HG03159 (cell line): Measurements from ENCODE around the gene RAB6B.

Experiments
- ATAC-seq: cut with Tn5 transposase; IDR thresholded peaks from one replicate; pipeline ENCODE4 v1.9.1; 2021; ENCODE audit warnings: mild to moderate bottlenecking, moderate library complexity; ENCODE audit not compliant: unreplicated experiment

RAB6B gene

DNA sequence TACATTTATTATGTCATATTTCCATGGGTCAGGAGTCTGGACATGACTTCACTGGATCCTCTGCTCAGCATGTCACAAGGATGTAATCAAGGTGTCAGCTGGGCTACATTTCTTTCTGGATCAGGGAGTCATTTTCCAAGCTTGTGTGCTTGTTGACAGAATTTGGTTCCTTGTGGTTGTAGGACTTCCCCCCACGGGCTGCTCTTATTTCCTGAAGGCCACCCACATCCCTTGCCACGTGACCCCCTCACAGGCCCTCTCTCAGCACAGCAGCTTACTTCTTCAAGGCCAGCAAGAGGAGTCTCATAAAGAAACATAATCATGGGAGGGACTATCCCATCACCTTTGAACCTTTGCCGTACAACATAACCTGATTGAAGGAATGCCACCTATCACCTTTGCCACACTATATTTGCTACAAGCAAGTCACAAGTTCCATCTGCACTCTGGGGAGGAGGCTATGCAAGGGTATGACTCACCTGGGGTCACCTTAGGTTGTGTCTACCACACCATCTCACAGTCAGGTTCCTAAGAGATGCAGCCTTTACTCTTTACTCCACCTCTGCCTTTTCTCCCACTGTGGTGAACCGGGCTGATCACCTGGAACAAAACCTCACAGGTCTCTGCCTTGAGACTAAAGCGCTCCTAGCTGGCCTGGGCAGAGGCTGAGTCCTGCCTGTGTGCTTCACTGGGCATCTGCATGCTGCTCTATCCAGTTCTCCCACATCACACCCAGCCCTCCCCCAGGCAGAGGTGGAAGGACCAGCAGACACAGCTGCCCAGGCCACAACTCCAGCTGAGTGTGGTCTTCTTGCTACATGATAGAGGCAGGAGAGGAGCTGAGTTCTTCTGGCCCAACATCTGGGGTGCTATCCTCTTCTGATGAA lies 13.5 kb downstream of the RAB6B start:
- ATAC-seq: no peak

DNA sequence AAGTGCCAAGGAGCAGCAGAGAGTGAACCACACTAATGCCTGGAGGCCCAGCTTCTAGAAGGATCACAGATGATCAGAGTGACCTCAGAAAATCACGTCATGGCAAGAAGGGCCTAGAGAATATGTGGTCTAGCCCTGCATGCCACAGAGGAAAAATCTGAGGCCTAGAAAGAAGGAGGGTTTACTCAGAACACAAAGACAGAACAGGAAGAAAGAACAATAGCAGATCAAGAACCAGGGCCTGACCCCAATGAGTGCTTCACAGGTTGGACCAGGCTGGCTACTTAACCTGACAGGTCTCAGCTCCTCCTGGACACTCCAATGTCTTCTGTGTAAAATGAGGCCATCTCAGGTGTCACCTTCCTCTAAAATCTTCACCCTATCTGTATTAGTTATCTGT lies 14.2 kb downstream of the RAB6B start:
- no peak for ATAC-seq

DNA sequence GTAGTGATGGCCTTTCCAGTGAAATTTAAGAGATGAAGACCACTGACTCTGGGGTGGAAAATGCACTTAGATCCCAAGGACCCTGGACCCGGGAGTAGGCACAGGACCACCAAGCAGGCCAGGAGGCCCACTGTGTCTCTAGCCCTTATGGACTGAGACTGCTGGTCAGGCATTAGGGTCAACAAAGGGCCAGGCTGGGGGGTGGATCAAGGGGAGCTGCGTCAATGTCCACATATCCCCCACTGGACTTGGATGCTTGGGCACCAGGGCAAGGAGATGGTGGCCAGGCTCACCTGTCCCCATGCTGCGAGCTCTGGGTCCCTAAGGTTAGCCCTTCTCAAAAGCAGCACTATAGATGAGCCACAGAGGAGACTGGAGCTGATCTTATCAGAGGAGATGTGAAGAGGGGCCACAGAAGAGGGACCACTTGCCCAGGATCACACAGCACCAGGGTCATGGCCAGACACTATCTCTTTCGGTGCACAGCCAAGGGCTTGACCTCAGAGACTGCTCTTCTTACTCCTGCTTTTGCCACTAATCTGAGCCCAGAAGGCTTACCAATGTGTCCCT lies 14.7 kb downstream of the RAB6B start:
- ATAC-seq: no peak

DNA sequence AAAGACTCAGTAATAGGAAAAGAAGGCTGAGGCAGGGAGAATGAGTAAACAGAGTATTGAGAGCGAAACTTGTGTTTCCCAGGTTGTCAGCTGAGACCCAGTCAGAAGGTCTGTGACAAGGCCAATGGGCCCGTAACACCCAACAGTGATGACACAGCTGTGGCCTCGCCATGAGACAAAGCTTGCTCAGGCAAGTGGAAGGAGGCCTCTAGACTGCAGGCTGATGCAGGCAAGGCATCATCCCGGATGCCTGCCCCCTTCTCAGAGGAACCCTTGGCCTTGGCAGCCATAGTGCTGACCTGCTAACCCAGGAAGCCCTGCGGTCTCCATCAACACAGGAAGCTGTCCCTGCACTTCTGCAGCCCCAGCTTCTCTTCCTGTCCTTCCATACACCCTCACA lies 15.4 kb downstream of the RAB6B start:
- ATAC-seq: no peak

DNA sequence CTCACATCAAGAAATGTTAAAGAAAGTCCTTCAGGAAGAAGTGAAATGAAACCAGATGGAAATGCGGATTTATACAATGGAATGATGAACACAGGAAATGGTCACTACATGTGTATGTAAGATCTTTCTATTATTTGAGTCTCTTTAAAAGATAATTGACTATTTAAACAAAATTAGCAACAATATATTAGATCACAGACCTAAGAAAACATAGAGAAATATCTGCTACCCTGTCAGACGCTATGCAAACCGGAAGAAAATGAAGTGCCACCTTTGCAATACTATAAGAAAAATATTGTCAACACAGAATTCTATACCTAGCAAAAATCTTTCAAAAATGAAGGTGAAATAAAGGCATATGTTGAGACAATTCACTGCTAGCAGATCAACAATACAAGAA lies 17.2 kb downstream of the RAB6B start:
- ATAC-seq: no peak

DNA sequence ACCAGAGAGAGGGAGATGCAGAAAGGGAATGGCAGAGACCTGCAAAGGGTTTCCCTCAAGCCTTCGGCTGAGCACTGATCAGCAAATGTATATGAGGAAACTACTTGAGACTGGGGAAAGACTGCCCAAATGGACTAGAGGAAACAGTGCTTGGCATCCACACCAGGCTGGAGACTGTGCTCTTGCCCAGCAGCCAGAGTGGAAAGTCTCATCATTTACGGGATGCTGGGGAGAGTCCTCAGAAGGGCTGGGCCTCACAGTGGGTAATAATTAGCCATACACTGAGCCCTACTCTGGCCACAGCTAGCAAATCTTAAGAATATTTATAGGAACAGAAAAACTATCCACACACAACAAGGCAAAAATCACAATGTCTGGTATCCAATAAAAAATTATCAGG lies 18.5 kb downstream of the RAB6B start:
- ATAC-seq: no peak

DNA sequence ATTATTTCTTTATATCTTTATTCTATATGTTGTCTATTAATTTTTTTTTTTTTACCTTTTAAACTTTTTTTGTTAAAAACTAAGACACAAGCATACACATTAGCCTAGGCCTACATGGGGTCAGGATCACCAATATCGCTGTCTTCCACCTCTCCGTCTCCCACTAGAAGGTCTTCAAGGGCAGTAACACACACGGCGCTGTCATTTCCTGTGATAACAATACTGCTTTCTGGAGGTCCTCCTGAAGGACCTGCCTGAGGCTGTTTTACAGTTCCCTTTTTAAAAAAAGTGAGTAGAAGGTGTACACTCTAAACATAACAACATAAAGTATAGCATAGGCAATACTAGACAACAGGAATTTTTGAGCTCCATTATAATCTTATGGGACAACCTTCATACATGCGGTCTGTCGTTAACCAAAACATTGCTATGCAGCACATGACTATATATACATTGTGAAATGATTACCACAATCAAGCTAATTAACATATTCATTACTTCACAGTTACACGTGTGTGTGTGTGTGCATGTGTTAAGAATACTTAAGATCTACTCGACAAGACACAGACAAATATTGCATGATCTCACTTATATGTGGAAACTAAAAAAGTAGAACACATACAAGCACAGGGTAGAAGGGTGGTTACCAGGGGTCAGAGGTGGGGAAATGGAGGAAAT lies 20.8 kb downstream of the RAB6B start:
- no peak for ATAC-seq

DNA sequence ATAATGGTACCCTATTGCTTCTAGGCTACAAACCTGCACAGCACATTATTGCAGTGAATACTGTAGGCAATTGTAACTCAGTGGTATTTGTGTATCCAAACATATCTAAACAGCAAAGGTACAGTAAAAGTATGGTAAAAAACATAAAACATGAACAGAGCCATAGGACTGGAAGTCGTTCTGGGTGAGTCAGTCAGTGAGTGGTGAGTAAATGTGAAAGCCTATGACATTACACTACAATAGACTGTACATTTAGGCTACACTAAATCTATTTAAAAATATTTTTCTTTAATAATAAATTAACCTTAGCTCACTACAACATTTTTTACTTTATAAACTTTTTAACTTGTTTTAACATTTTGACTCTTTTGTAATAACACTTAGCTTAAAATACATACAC lies 21.3 kb downstream of the RAB6B start:
- no peak for ATAC-seq

DNA sequence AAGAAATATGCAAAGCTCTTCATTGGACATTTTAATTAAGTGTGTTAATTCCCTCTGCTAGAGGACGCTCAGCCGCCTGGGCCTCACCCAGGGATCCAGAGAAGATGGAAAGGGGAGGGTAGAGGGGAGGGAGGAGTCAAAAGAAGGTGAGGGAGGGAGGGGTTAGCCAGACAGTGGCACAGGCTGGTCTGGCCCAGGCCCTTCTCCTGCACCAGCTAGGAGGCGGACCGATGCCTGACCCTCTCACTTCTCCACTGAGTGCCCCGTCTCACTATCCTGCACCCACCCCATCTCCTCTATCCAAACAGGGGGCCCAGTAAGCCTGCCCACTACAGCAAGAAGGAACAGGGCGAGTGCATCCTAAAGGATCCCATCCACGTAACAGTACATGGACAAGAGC lies 22.9 kb downstream of the RAB6B start:
- no peak for ATAC-seq

DNA sequence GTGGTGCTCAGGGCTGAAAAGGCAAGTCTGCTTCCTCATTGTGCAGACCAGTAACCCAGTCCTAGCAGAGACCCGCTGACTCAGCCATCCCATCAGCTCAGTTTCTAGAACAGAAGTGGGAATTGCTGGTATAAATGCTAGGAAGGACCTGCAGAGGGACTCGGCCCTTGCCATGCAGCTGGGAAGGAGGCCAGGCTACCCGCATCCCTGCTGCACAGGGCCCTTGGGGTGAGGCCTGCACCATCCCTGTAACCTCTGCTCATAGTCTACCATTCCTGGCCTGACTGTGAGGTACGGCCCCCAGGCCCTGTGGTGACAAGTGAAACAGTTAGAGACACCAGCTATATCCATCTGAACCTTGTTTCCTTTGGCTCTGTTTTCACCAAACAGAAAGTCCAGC lies 23.5 kb downstream of the RAB6B start:
- ATAC-seq: no peak

DNA sequence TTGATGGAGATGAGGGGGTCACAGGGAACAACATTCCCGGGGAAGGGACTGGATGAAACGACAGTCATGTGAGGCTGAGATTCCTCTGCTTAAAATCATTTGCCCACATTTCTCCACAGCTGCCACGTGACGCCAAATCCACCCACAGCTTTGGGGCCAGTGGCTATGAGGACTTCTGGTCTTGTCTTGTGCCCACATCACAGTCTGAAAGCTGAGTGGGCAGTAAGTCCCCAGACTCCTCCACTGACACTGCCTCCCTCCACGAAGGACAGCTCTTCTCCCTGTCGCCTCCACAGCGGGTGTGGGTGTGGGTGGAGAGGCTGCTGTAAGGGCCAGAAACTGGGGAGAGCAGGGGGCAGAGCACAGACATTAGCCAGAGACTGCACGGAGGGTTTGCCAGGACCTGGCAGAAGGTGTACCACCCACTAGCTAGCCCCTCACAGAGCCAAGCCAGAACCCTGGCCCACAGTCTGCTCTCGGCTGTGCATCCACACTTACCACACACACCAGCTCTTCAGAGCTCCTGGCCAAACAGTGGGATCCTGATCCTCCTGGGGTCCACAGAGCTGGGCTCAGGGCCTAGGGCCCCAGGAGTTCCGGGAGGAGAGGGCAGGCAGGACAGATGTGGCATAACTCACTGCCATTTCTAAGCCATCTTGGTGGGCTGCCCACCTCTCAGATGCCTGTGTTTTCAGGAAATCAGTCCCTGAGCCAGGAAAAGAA lies 24.2 kb downstream of the RAB6B start:
- ATAC-seq: no peak

DNA sequence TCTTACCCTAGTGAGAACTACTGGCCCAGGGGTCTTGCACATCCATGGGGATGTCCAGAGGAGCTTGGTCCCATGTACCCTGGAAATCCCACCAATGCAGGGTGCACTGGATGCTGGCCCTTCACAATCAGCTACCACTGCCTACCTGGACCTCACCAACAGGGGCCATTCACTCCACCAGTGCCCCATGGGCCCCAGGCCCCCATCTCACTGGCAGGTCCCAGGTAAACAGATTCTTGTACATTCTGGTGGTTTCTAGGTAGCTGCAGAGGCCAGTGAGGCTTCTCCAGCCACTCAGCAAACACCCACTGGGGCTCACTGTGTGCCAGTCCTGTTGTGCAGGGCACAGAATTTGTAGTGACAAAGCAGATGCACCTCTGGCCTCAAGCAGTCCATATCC lies 24.9 kb downstream of the RAB6B start:
- ATAC-seq: no peak

DNA sequence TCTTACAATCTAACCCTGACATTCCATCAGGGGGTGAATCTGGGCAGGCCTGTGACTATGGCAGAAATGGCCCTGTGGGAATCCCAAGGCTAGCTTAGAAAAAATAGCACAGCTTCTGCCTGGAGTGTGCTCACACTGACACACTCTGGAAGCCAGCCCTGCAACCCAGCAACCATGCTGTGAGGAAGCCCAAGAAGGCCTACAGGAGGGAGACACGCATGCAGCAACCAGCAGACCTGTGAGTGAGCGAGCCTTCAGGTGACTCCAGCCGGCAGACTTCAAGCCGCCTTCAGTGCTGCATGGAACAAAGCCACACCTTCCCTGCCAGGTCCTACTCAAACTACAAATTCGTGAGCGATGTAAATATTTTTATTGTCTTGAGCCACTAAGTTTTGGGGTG lies 26.1 kb downstream of the RAB6B start:
- no peak for ATAC-seq

DNA sequence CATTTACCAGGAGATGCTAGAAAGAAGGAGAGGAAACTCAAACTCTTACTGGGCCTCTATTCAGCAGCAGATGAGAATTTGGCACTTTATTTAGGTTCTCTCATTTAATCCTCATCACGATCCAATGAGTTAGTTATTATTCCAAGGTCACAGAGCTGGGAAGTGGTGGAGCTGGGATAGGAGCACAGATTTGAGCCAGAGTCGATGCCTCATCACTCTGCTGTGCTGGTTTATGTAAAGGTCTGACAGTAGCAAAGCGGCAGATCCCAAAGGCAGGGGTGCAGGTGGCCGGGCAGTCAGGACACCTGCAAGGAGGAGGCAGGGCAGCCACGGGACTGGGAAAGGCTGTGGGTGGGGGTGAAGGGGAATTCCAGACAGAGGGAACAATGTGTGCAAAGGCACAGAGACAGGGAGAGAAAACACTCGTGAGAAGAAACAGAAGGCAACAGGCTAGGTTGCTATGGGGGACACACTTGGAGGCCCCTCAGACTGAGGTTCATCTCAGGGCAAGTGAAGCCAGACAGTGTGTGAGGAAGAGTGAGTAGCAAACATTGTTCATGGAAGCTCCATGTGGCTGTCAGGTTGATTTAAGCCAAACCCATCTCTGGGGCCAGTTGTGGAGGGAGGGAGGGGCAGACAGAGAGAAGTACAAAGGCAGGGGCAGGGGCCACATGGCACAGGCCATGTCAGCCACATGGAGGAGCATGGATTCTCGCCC lies 26.8 kb downstream of the RAB6B start:
- no peak for ATAC-seq

DNA sequence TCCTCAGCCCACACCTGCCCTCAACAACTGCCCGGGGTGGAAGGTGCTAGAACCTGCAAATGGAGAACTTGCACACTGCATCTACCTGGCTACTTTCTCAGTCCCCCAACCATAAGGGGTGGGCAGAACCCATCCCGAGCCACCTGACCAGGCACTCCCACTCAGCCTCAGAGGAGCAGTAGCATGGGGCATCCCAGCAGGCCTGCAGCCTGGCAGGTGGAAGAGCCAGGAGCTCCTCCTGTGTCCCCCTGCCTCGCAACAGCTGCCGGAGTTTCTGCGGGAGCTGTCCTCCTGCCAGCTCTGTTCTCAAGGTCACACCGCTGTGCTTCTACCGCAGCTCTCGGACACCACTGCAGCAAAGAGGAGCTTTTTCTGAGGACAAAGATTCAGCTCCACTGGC lies 27.5 kb downstream of the RAB6B start:
- no peak for ATAC-seq

DNA sequence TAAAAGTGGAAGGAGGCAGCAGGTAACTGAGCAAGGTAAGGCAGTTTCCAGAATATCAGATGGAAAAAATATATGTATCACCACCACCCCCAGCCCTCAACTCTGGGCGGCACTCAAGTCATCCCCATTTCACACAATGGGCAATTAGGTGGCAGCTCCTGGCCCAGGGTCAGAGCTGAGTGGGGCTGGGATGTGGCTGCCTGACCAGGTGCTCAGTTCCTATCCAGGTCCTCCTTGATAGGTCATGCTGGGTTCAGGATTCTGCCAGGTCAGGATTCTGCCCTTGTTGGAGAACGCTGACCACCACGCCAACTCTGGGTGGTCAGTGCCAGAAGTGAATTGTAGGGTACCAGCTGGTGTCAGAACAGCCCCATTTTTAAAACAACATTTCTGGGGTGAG lies 29.5 kb downstream of the RAB6B start:
- ATAC-seq: no peak

DNA sequence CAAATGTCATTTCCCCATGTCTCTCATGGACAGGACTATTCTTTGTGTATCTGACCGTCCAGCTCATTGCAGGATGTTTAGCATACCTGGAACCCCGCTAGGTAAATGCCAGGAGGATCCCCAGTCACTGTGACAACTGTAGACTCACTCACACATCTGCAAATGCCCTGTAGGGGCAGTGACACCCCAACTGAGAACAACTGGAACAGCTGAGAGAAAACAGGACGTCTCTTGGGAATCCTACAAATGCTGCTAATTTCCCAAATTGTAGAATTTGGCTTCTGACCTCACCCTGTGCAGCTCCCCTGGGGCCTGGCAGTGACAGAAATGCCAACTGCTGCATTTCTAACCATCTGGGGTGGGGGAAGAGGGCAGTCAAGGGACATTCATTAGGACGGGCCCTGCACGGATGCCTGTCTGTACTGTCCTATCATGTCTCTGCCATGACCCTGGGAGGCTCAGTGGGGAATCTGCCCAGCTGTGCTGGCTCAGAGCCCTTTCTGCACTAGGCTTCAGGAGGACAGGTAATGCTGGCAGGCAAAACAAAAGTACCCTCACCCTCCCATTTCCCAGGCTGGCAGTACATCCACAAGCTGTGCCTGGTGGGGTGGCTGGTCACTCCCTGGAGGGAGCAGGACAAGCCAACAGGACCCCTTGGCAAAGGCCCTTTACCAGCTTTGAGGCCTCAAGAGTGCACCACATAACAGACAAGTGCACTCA lies 30.4 kb downstream of the RAB6B start:
- no peak for ATAC-seq

DNA sequence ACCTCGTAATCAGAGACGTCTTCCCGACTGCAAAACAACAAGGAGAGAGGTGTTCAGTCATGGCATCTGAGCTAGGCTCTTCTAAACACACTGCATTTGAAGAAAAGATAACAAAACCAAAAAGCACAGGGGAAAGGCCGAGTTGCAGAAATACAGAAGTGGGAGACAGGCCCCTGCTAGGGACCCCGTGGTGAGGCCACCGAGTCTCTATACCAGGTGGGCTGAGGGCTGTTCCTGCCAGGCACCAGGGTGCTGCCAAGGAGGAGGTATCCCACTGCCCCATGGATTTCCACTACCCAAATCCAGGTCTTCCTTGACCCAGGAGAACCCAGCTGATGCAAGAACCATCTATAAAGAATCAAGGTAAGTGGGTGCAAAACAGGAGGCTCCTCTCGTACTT lies 31.1 kb downstream of the RAB6B start:
- ATAC-seq: no peak

DNA sequence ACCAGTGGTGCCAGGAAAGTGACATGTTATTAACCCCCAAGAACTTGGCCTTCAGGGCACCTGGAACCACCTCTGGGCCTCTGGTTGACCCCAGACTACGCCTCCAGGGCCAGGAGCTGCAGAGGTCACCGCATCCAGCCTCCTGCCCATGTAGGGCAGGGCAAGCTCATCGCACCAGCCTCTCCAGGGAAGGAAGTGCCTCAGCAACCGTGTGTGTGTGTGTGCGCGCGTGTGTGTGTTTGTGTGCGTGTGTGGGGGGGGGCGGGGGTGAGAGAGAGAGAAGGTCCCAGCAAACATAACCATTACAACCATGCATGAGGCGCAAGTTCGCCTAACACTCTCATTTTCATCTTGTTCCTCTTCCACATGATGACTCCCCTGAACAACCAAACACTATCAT lies 31.8 kb downstream of the RAB6B start:
- no peak for ATAC-seq

DNA sequence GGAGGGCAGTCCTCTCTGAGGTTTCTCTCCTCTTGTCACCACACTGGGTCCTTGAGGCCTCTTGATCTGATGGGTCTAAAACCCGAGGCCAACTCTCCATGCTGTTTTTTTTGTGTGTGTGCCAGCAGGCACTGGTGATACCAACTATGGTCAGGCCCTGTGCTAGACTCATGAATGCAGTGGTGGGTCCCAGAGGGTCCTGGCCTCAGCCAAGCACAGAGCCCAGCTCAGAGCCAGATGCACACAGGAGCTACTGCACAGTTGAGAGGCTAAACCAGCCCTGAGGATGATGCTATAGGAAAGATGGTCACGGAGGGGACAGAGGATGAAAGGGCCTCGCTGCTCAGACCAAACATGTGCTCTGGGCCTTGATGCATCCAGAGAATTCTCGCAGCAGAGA lies 33.5 kb downstream of the RAB6B start:
- ATAC-seq: no peak
